GM10248 (cell line): ENCODE data around the gene LMO7.

Source experiments
- CTCF ChIA-PET: fragments of 300-600 bp; sonication (Branson Sonifier 250); formaldehyde crosslinking; extraction: SDS; loops from one replicate; lab custom pipeline; 2021; ENCODE audit warnings: antibody characterized with exemption; lab: Yijun Ruan, JAX
- POLR2A ChIA-PET: fragments of 350-650 bp; sonication (Branson Sonifier 250); formaldehyde crosslinking; extraction: SDS; loops from one replicate; lab custom pipeline; 2020; ENCODE audit warnings: antibody characterized with exemption; lab: Yijun Ruan, JAX
- DNase-seq: peaks from one replicate; pipeline ENCODE4 v3.0.0; 2012; ENCODE audit errors: extremely low spot score
- CTCF ChIP-seq: IDR thresholded peaks from 2 replicates; pipeline ENCODE4 v1.5.1; 2012; ENCODE audit warnings: mild to moderate bottlenecking, low read depth; ENCODE audit errors: extremely low read depth, missing control alignments, control extremely low read depth

Gene LMO7

DNA sequence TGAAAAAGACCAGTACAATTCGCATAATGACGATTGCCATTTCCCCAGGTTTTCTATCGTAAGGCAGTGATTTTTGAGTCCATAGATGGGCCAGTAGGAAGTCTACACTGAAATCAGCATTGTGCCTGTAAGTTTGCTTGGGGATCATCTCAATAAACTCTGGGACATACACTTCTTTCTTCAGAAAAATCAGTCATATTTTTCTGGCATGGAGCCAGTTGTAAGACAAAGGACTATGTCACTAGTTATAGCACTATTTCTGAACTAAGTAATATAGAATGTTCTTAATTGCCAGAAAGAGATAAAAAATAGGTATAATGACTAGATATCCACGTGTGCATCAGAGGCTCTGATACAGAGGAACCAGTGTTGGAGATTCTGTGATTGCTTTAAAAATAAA is 243.5 kb downstream of the LMO7 start:
- TF ChIP-seq CTCF = no peak
- POLR2A ChIA-PET = no interaction called here
- CTCF ChIA-PET = interaction anchor here (3.3 kb wide), 1 partner anchor 10 kb away, joined by 20 read pairs; no protein-coding TSS in a partner anchor
- DNase-seq = no peak

DNA sequence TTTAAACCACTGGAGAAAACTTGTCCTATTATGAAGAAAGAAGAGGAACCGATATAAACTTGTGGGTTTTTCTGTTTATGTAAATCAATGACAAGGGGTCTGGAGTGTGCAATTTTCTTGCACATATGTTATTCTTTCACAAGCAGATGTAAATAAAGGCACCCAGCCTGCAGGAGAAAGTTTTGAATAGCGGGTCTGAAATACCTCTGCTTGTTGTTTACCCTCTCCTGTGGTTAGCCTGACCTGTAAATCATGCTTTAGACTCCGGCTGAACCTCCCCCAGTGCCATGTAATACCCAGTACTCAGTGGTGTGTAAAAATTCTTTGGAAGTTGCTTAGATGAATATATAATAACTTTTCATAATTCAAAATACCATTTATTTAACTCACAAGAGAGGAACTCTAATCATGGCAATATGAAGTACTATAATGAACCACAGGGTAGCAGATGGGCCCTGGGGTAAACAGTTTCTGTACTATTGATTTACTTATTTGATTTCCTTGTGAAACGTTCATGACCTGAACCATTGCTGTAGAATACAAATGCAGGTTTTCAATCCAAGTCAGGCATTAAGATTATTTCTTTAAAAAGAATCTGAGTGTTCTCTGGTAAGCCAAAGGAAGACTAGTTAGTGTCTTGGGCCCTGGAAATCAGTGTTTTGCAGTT is 245.1 kb downstream of the LMO7 start:
- CTCF ChIA-PET = interaction anchor here (1.0 to 3.3 kb wide), 3 partner anchors 12 to 23 kb away, joined by 3 to 20 read pairs (median 3); no protein-coding TSS in a partner anchor
- no peak for TF ChIP-seq CTCF
- POLR2A ChIA-PET = no interaction called here
- no peak for DNase-seq

DNA sequence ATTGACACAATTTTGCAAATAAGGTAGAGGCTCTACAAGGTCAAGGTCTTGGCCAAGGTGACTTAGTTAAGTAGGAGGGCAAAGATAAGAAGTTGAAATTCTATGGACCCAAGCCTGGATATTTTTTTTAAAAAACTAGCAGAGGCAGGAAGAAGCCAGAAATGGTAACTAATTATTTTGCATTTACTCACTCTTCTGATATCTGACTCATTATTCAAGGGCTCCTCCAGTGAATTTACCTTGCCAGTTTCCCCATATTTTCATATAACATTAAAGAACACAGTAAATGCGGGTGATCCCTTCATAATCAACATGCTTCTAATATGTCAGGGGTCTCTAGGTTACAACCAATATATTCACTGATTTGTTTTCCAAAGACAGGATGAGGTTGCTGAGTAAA is 246.1 kb downstream of the LMO7 start:
- no peak for DNase-seq
- POLR2A ChIA-PET = no interaction called here
- CTCF ChIA-PET = interaction anchor here (1.0 to 3.3 kb wide), 4 partner anchors 10 to 24 kb away, joined by 3 to 20 read pairs (median 4); no protein-coding TSS in a partner anchor
- no peak for TF ChIP-seq CTCF

GRCh38 chr13:75889427-75889826 is 253.3 kb downstream of the LMO7 start:
- no peak for DNase-seq
- no peak for TF ChIP-seq CTCF
- CTCF ChIA-PET = interaction anchor here (1.8 to 8.3 kb wide), 4 partner anchors 12 to 20 kb away, joined by 7 to 40 read pairs (median 12); no protein-coding TSS in a partner anchor
- POLR2A ChIA-PET = no interaction called here

GRCh38 chr13:75895168-75895567 is 259.0 kb downstream of the LMO7 start:
- no peak for DNase-seq
- CTCF ChIA-PET = interaction anchor here (0.9 to 8.3 kb wide), 4 partner anchors 9 to 18 kb away, joined by 3 to 40 read pairs (median 4); no protein-coding TSS in a partner anchor
- TF ChIP-seq CTCF = no peak
- POLR2A ChIA-PET = no interaction called here

GRCh38 chr13:75896271-75896670 is 260.1 kb downstream of the LMO7 start:
- no peak for TF ChIP-seq CTCF
- DNase-seq = no peak
- ChIA-PET CTCF (interaction anchor here (0.9 to 8.3 kb wide), 2 partner anchors 12 to 19 kb away, joined by 3 to 40 read pairs; no protein-coding TSS in a partner anchor), POLR2A (no interaction called here)
